IPS-NIHi7 (cell line): Measurements from ENCODE around the gene ASCL3.
A peak's percentile ranks its signal among the peaks of the same experiment; 100 is the strongest.
"Not testable (repeated sequence)": the region's sequence is repeated elsewhere in the genome, so short reads cannot be mapped to it uniquely, and the experiment has no call there.

Experiments used
- DNase-seq: peaks from one replicate; pipeline ENCODE4 v3.0.0; 2012; ENCODE audit warnings: mixed read lengths; ENCODE audit errors: extremely low spot score

Gene ASCL3

GRCh38 chr11:8942518-8943066, at the start of gene ASCL3:
ASCL3 (minus strand) TSS chr11:8943016; CDS start chr11:8938161, 4,855 bp downstream.
- DNase-seq, result no peak

- peak; percentile 31 for DNase-seq
These were observed 46.6 kb upstream of the ASCL3 start for GRCh38 chr11:8989453-8989852.

- no peak for DNase-seq
These were observed 45.8 kb upstream of the ASCL3 start for GRCh38 chr11:8988329-8989234.

- no peak for DNase-seq
These were observed 44.6 kb upstream of the ASCL3 start for GRCh38 chr11:8987446-8987845.

GRCh38 chr11:8986772-8987171, 44.0 kb upstream of the ASCL3 start:
- not testable (repeated sequence) for DNase-seq

GRCh38 chr11:8985462-8985861, 42.6 kb upstream of the ASCL3 start:
- DNase-seq, result no peak

- DNase-seq, result no peak
These were observed 40.7 kb upstream of the ASCL3 start for GRCh38 chr11:8983552-8983951.

GRCh38 chr11:8980485-8980884, 37.7 kb upstream of the ASCL3 start:
- DNase-seq, result no peak

- not testable (repeated sequence) for DNase-seq
These were observed 36.5 kb upstream of the ASCL3 start for GRCh38 chr11:8979365-8979764.

GRCh38 chr11:8973121-8973520, 30.3 kb upstream of the ASCL3 start:
- DNase-seq, result no peak

- no peak for DNase-seq
These were observed 29.1 kb upstream of the ASCL3 start for GRCh38 chr11:8971924-8972316.

GRCh38 chr11:8971196-8971923, 28.5 kb upstream of the ASCL3 start:
- no peak for DNase-seq

- DNase-seq, result no peak
These were observed 24.4 kb upstream of the ASCL3 start for GRCh38 chr11:8967184-8967583.

GRCh38 chr11:8964324-8965320, 21.8 kb upstream of the ASCL3 start, which contains the start of gene TMEM9B:
TMEM9B (minus strand) TSS chr11:8964442; CDS start chr11:8964313, 129 bp downstream.
- DNase-seq, result peak; percentile 87

- peak; percentile 86 for DNase-seq
These were observed 20.9 kb upstream of the ASCL3 start for GRCh38 chr11:8963569-8964323.

GRCh38 chr11:8962841-8963240, 20.0 kb upstream of the ASCL3 start:
- no peak for DNase-seq

GRCh38 chr11:8961401-8961800, 18.6 kb upstream of the ASCL3 start:
- no peak for DNase-seq

- peak; percentile 84 for DNase-seq
These were observed 16.8 kb upstream of the ASCL3 start for GRCh38 chr11:8959546-8960166.

GRCh38 chr11:8956860-8957259, 14.0 kb upstream of the ASCL3 start:
- DNase-seq, result no peak

GRCh38 chr11:8948886-8949285, 6.1 kb upstream of the ASCL3 start:
- no peak for DNase-seq
